Peyer's patch (tissue), 4 donors: Measurements from ENCODE around the gene ATP6V1G1. TPM values are rescaled to one million over a fixed set of nuclear protein-coding genes. Genes with fewer than 3 reads are reported as not detected.

Source experiments
- DNase-seq, 3 donors: peaks; one replicate each; pipeline ENCODE4 v3.0.0-alpha.2; 2017 to 2019
- H3K27ac ChIP-seq, 4 donors: fragments of 200-600 bp; sonication (generic); one replicate each; pipeline ENCODE4 v1.5.1; 2016 to 2019
- H3K27me3 ChIP-seq, 2 donors: fragments of 200-600 bp; sonication (generic); one replicate each; pipeline ENCODE4 v1.5.1; 2019
- H3K36me3 ChIP-seq, 3 donors: fragments of 200-600 bp; sonication (generic); one replicate each; pipeline ENCODE4 v1.5.1; 2016 to 2019
- H3K4me1 ChIP-seq, 4 donors: fragments of 200-600 bp; sonication (generic); one replicate each; pipeline ENCODE4 v1.5.1; 2016 to 2019
- H3K4me3 ChIP-seq, 4 donors: fragments of 200-600 bp; sonication (generic); 1 replicate in 3 of 4; 2 replicates in 1 of 4; pipeline ENCODE4 v1.5.1; 2016 to 2019; ENCODE audit warnings: mild to moderate bottlenecking in 1 of 4
- H3K9me3 ChIP-seq, 4 donors: fragments of 200-600 bp; sonication (generic); one replicate each; pipeline ENCODE4 v1.5.1; 2016 to 2019; ENCODE audit warnings: mild to moderate bottlenecking in 1 of 4
- CTCF ChIP-seq, 6 experiments: fragments of 450-650 bp in 4 of 6; fragments of 200-600 bp in 2 of 6; sonication (generic) in 1 of 6; IDR thresholded peaks; one replicate each; pipeline ENCODE4 v1.5.1; 2017 to 2019; ENCODE audit warnings: antibody characterized with exemption in 6 of 6, mild to moderate bottlenecking in 3 of 6, moderate library complexity in 1 of 6
- POLR2A ChIP-seq, 2 donors: fragments of 450-650 bp; IDR thresholded peaks; one replicate each; pipeline ENCODE4 v1.5.1; 2017; ENCODE audit warnings: antibody characterized with exemption in 2 of 2, mild to moderate bottlenecking in 2 of 2, moderate library complexity in 2 of 2
- total RNA-seq, 4 donors: library from RNA; depleted of rRNA; stranded (reverse); fragments of >200 nt; gene quantifications; one replicate each; pipeline ENCODE4 v1.1.0, GENCODE V29; 2016

The ATP6V1G1 gene
- total RNA-seq, 4 donors from 2014 or later: 84.3 to 166 (median 107) TPM

DNA sequence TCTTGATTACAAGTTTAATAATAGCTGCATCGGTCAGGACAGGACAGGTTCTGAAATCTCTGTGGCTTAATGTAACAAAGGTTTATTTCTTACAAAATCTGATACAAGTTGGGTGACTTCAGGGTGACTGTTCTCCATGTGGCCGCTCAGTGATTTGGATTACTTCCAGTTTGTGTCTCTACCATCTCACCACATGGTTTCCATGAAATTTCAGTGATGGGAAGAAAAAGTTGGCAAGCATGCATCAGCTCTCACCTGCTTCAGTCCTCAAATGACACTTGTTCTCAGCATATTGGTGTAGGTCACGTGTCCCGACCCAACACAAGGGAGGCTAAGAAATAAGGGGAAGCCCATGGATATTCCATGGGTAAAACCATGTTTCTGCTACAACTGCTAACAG is 15.7 kb downstream of the ATP6V1G1 start:
- TF ChIP-seq CTCF (IDR thresholded peaks at IDR 0.05) (no peak), POLR2A (IDR thresholded peaks at IDR 0.05) (no peak)
- H3K27me3 ChIP-seq: no peaks in the 10 kb centered on the region
- no peak for DNase-seq
- H3K36me3 ChIP-seq: peaks cover 0 to 26% (median 0%) of the 10 kb centered on the region in 3 donors
- no peaks in the 10 kb centered on the region for H3K9me3 ChIP-seq
- no peaks in the 10 kb centered on the region for H3K4me1 ChIP-seq
- H3K27ac ChIP-seq: no peak overlapping the region
- no peak overlapping the region for H3K4me3 ChIP-seq

DNA sequence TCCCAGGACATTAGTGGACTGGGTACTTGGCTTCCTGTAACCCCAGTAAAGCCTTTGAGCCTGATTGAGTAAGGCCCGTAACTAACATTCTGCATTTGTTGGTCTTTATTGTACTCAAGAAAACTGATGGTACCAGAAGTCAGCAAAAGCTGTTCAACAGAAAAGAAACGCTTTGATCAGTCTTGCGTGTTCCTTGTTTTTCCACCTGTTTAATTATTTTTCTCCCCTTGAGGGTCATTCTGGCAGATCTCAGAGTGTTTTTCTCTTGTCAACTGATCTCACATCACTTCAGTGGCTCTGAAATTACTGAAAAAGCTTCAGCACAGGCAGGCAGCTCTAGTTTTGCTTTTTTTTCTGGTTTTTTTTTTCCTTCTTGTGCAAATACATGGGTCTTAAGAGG is 17.4 kb downstream of the ATP6V1G1 start:
- Histone ChIP-seq H3K4me1 (no peaks in the 10 kb centered on the region), H3K27ac (no peak overlapping the region), H3K9me3 (no peaks in the 10 kb centered on the region), H3K4me3 (no peak overlapping the region), H3K27me3 (no peaks in the 10 kb centered on the region), H3K36me3 (peaks cover 0 to 9% (median 0%) of the 10 kb centered on the region in 3 donors)
- TF ChIP-seq POLR2A (IDR thresholded peaks at IDR 0.05) (no peak), CTCF (IDR thresholded peaks at IDR 0.05) (no peak)
- no peak for DNase-seq

- no peak for TF ChIP-seq CTCF (IDR thresholded peaks at IDR 0.05)
- no peak overlapping the region for H3K27ac ChIP-seq
These were observed 18.5 kb downstream of the ATP6V1G1 start for GRCh38 chr9:114606068-114606467.

GRCh38 chr9:114606597-114607207 is 19.1 kb downstream of the ATP6V1G1 start:
- no peaks in the 10 kb centered on the region for H3K9me3 ChIP-seq
- no peaks in the 10 kb centered on the region for H3K36me3 ChIP-seq
- no peak overlapping the region for H3K4me3 ChIP-seq
- no peaks in the 10 kb centered on the region for H3K4me1 ChIP-seq
- H3K27me3 ChIP-seq: no peaks in the 10 kb centered on the region
- no peak overlapping the region for H3K27ac ChIP-seq
- no peak for TF ChIP-seq POLR2A (IDR thresholded peaks at IDR 0.05)
- no peak for TF ChIP-seq CTCF (IDR thresholded peaks at IDR 0.05)
- no peak for DNase-seq

More at GRCh38 chr9:114606068-114606467, 18.5 kb downstream of the ATP6V1G1 start:
- no peak for DNase-seq
- Histone ChIP-seq H3K27me3 (no peaks in the 10 kb centered on the region), H3K36me3 (no peaks in the 10 kb centered on the region), H3K9me3 (no peaks in the 10 kb centered on the region), H3K4me1 (no peaks in the 10 kb centered on the region), H3K4me3 (no peak overlapping the region)

- Histone ChIP-seq H3K27ac (no peak overlapping the region), H3K27me3 (no peaks in the 10 kb centered on the region), H3K9me3 (no peaks in the 10 kb centered on the region), H3K36me3 (no peaks in the 10 kb centered on the region), H3K4me1 (peaks cover 0 to 11% (median 0%) of the 10 kb centered on the region in 4 donors), H3K4me3 (no peak overlapping the region)
- DNase-seq: no peak
- TF ChIP-seq POLR2A (IDR thresholded peaks at IDR 0.05) (no peak), CTCF (IDR thresholded peaks at IDR 0.05) (no peak)
These were observed 20.3 kb downstream of the ATP6V1G1 start for GRCh38 chr9:114607671-114608524.
